LNCaP clone FGC (cell line): Measurements from ENCODE around the gene PITPNM3.
"Not testable (repeated sequence)": the region's sequence is repeated elsewhere in the genome, so short reads cannot be mapped to it uniquely, and the experiment has no call there.

ENCODE experiments used
- DNase-seq: peaks from one replicate; pipeline ENCODE4 v3.0.0-alpha.2; 2011; ENCODE audit warnings: low read depth
- H3K4me3 ChIP-seq: 2 replicates; pipeline ENCODE4 v1.5.1; 2011; ENCODE audit warnings: mild to moderate bottlenecking, low read depth, low read length, control low read depth
- TF ChIP-seq, protein P1 (sequence below): IDR thresholded peaks from 2 replicates; pipeline ENCODE4 v1.5.1; 2012; ENCODE audit warnings: mild to moderate bottlenecking; ENCODE audit not compliant: control insufficient read depth, insufficient read depth; ENCODE audit errors: extremely low read depth

PITPNM3 gene

DNA sequence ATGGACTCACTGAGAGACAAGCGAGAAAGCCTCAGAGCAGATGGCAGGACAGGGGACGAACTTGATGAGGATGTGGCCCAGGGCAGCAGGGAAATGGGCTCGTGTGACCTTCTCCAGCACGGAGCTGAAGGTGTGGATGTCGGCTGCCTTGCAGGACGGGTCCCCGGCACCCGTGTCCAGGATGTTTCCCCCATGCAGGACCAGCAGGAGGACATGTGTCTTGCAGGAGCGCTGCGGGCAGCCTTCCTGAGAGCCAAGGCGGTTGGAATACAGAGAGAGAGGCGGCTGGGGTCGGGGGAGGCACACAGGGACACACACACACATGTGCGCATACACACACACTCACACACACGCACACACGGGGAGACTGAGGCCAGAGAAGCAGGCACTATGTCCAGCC lies 72.8 kb downstream of the PITPNM3 start:
- TF ChIP-seq, protein P1, sequence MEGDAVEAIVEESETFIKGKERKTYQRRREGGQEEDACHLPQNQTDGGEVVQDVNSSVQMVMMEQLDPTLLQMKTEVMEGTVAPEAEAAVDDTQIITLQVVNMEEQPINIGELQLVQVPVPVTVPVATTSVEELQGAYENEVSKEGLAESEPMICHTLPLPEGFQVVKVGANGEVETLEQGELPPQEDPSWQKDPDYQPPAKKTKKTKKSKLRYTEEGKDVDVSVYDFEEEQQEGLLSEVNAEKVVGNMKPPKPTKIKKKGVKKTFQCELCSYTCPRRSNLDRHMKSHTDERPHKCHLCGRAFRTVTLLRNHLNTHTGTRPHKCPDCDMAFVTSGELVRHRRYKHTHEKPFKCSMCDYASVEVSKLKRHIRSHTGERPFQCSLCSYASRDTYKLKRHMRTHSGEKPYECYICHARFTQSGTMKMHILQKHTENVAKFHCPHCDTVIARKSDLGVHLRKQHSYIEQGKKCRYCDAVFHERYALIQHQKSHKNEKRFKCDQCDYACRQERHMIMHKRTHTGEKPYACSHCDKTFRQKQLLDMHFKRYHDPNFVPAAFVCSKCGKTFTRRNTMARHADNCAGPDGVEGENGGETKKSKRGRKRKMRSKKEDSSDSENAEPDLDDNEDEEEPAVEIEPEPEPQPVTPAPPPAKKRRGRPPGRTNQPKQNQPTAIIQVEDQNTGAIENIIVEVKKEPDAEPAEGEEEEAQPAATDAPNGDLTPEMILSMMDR: no peak
- H3K4me3 ChIP-seq: no peak overlapping the region
- DNase-seq: no peak

DNA sequence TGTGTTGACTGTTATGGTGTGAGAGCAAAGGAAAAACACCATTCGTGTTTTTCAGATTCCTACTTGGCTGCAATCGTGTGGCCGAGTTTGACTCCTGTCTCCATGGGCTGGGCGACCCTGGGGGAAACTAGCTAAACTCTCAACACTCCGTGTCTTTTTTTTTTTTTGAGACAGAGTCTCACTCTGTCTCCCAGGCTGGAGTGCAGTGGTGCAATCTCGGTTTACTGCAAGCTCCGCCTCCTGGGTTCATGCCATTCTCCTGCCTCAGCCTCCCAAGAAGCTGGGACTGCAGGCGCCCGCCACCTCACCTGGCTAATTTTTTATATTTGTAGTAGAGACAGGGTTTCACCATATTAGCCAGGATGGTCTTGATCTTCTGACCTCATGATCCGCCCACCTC lies 73.6 kb downstream of the PITPNM3 start:
- H3K4me3 ChIP-seq, DNase-seq: not testable (repeated sequence)

DNA sequence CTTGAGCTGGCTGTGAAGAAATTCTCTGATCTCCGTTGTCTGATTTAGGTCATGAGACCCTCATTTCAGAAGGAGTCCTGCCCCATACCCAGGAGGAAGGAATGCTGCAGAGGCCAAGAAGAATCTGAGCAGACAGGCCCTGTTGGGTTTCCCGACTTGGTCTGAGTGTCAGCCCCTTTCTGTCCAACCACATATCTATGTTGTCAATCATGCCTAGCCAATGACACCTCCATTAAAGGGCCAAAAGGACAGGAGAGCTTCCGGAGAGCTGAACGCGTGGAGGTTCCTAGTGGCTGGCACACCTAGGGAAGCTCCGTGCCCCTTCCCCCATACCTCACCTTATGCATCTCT lies 74.3 kb downstream of the PITPNM3 start:
- TF ChIP-seq, protein P1: no peak
- DNase-seq: no peak
- H3K4me3 ChIP-seq: no peak overlapping the region

DNA sequence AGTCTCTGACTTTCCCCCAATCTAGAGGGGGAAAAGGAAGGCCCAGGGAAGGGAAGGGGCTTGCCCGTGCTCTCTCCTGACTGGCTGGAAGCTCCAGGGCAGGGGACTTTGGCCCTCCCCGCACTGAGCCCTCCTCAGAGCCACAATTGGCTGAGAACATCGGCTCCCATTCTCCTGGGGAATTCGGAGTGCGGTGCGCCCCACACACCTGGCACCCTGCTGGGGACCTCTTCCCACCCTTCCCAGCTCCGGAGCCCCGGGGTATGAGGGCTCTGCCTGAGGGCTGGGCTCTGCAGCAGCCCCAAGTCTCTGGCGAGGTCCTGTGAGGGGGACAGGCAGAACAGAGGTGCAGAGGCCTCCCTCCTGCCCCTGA lies 76.1 kb downstream of the PITPNM3 start:
- TF ChIP-seq, protein P1: no peak
- H3K4me3 ChIP-seq: no peak overlapping the region
- no peak for DNase-seq

DNA sequence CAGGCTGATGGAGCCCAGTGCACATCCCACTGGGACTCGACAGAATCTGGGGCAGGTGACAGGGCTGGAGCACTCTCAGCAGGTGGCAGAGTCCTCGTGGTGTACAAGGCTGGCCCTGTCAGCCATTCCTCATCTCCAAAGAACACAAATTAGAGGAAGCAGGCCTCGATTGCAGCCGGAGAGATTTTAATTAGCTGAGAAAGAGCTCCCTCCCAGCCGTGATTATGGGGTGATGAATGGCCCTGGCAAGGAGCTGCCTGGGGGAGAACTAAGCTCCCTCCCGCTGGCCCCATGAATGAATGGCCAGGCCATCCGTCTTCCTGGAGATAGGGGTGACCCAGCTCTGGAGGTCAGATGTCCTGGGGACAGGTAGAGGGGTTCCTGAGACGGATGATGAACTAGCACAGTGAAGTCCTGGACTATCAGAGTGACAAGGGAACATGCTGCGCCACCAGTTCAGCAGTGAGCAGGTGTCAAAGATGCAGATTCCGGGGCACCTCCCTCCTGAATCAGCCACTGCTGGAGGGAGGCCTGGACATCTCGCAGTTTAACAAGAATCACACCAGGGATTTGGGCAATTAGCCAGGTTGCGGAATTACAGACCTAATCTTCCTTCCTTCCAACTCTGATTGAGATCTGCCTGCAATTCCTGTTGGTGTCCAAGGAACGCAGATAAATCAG lies 76.6 kb downstream of the PITPNM3 start:
- TF ChIP-seq, protein P1: no peak
- no peak overlapping the region for H3K4me3 ChIP-seq

DNA sequence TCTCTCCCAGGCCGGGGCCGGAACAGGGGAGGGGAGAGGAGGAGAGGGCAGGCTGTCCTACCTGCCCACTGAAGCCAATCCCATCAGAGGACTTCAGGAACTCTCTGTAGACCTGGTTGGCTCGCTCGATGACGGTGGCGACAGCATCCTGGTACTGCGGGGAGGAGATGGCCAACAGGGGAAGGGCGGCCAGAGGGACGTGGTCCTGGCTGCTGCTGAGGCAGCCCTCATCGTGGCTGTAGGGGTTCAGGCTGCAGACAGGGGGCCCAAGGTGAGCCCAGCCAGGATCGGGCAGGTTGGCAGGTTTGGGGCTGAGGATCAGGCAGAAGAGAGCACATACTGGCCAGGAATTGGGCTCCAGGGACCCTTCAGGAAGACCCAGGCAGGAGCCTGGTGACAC lies 77.9 kb downstream of the PITPNM3 start:
- DNase-seq: no peak
- no peak overlapping the region for H3K4me3 ChIP-seq
- TF ChIP-seq, protein P1: no peak

More for the DNA sequence above, 76.6 kb downstream of the PITPNM3 start:
- DNase-seq: peak; percentile 62

DNA sequence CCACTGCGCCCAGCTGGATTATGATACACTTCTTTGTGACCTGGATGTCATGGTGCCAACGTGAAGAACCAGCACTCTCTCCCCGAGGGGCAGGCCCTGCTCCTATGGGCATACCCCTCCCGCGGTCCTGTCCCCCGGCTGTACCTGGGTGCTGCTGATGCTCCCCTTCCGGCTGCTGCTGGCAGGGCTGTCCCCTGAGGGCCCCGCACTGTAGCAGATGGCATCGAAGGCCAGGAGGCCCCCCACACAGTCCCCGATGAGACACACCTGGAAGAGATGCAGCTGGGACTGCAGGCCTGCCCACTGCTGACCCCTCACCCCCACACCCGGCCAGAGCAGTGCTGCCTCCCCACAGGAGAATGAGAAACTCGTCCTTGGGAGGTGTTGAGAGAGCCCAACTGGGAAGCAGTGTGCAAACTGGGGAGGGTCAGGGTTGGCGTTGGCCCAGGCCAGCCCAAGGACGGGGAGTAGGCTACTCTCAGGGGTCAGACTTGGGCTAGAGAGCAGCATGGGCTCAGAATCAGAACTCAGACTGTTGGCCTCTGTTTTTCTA lies 78.4 kb downstream of the PITPNM3 start:
- no peak for DNase-seq
- H3K4me3 ChIP-seq: no peak overlapping the region
- TF ChIP-seq, protein P1: no peak

DNA sequence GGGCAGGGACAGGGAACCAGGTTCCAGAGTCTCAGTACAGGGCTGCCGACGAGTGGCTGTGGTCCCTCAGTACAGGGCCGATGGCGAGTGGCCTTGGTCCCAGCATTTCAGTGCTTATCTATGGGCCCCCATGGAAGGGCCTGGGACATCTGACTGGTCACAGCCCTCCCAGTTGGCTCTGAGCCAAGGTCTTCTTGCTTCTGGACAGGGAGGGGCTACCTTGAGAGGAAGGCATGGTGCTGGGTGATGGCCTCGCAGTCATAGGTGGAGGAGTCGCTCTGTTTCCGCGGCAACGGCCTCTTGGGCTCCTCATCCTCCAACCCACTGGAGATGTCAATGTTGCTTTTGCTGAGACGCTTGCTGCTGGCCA lies 79.6 kb downstream of the PITPNM3 start:
- TF ChIP-seq, protein P1: no peak
- no peak overlapping the region for H3K4me3 ChIP-seq
- no peak for DNase-seq
